MCF 10A (cell line): ENCODE data around the gene RBFOX2. TPM values are rescaled to one million over a fixed set of nuclear protein-coding genes. Genes with fewer than 3 reads are reported as not detected.

Experiments used
- BruUV-seq: library from RNA; stranded (reverse); fragments of 400-500 nt; replicated peaks from 2 replicates; lab custom pipeline; 2021; lab: Mats Ljungman, UMichigan
- CTCF ChIA-PET: fragments of 300-600 bp; sonication (Branson Sonifier 250); formaldehyde crosslinking; extraction: SDS; loops from one replicate; lab custom pipeline; 2021; ENCODE audit warnings: antibody characterized with exemption, inconsistent platforms; lab: Yijun Ruan, JAX
- POLR2A ChIA-PET: fragments of 300-600, 350-650 bp; sonication (Branson Sonifier 250); formaldehyde crosslinking; extraction: SDS; loops from one replicate; lab custom pipeline; 2020; ENCODE audit warnings: antibody characterized with exemption, inconsistent platforms; lab: Yijun Ruan, JAX
- DNase-seq: peaks from one replicate; pipeline ENCODE4 v3.0.0-alpha.2; 2018; ENCODE audit not compliant: unreplicated experiment
- H3K27ac Mint-ChIP-seq: one replicate; pipeline ENCODE4 v1.8.0; 2022; ENCODE audit warnings: mild to moderate bottlenecking, low read depth, mixed read lengths; ENCODE audit not compliant: unreplicated experiment
- H3K27me3 Mint-ChIP-seq: one replicate; pipeline ENCODE4 v1.8.0; 2022; ENCODE audit warnings: mixed read lengths; ENCODE audit not compliant: insufficient read depth, unreplicated experiment
- H3K36me3 Mint-ChIP-seq: one replicate; pipeline ENCODE4 v1.8.0; 2022; ENCODE audit warnings: mild to moderate bottlenecking, moderate library complexity, mixed read lengths; ENCODE audit not compliant: insufficient read depth, unreplicated experiment
- H3K4me1 Mint-ChIP-seq: one replicate; pipeline ENCODE4 v1.8.0; 2022; ENCODE audit warnings: mixed read lengths; ENCODE audit not compliant: insufficient read depth, unreplicated experiment
- H3K4me3 Mint-ChIP-seq: one replicate; pipeline ENCODE4 v1.8.0; 2022; ENCODE audit warnings: mild to moderate bottlenecking, moderate library complexity, mixed read lengths; ENCODE audit not compliant: unreplicated experiment
- H3K9me3 Mint-ChIP-seq: one replicate; pipeline ENCODE4 v1.8.0; 2022; ENCODE audit warnings: mixed read lengths; ENCODE audit not compliant: unreplicated experiment
- intact Hi-C: fragments of 100-400 bp; cut with micrococcal nuclease; formaldehyde crosslinking; loops from 2 replicates; pipeline ENCODE4 v1.14.1; 2022
- total RNA-seq: library from RNA; stranded (reverse); gene quantifications from 2 replicates; pipeline ENCODE4 v1.2.3, GENCODE V29; 2022
- TF ChIP-seq, protein P1 (sequence below): fragments of 200-600 bp; IDR thresholded peaks from one replicate; pipeline ENCODE4 v1.8.0; 2022; ENCODE audit warnings: antibody characterized with exemption, mild to moderate bottlenecking; ENCODE audit not compliant: unreplicated experiment

The RBFOX2 gene
- total RNA-seq, 1 experiment from 2014 or later = 89.4 TPM

DNA sequence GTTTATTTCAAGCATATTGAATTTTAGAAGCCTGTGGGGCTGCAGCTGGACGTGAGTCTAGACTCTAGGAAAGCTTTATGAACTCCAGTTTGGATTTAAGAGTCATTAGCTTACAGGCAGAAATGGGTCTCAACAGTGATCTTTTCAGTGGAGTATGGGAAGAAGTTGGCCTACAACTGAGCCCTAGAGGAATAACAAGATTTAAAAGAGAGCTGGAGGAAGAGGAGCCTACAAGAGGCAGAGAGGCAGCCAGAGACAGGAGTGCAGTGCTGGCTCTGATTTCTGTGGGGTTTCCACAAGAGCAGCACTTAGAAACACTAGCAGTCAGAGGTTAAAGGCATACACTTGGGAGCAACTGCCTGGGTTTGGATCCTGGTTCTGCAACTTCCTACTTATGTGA, 293.1 kb downstream of the RBFOX2 start:
- CTCF ChIA-PET = interaction anchor here (0.6 to 0.7 kb wide), 3 partner anchors 87 to 305 kb away, joined by 3 read pairs; partner anchors contain the start of gene APOL6
- Mint-ChIP-seq H3K27me3 (peaks cover 7% of the 10 kb centered on the region), H3K36me3 (peaks cover 39% of the 10 kb centered on the region), H3K27ac (no peak overlapping the region), H3K4me3 (no peak overlapping the region), H3K4me1 (no peaks in the 10 kb centered on the region), H3K9me3 (no peaks in the 10 kb centered on the region)
- POLR2A ChIA-PET = no interaction called here
- no peak for DNase-seq
- intact Hi-C loops = no loop called here
- TF ChIP-seq, protein P1, sequence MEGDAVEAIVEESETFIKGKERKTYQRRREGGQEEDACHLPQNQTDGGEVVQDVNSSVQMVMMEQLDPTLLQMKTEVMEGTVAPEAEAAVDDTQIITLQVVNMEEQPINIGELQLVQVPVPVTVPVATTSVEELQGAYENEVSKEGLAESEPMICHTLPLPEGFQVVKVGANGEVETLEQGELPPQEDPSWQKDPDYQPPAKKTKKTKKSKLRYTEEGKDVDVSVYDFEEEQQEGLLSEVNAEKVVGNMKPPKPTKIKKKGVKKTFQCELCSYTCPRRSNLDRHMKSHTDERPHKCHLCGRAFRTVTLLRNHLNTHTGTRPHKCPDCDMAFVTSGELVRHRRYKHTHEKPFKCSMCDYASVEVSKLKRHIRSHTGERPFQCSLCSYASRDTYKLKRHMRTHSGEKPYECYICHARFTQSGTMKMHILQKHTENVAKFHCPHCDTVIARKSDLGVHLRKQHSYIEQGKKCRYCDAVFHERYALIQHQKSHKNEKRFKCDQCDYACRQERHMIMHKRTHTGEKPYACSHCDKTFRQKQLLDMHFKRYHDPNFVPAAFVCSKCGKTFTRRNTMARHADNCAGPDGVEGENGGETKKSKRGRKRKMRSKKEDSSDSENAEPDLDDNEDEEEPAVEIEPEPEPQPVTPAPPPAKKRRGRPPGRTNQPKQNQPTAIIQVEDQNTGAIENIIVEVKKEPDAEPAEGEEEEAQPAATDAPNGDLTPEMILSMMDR = no peak
- no TSS peak for BruUV-seq

GRCh38 chr22:35734517-35734827, 294.2 kb downstream of the RBFOX2 start:
- no peaks in the 10 kb centered on the region for H3K9me3 Mint-ChIP-seq
- no peak overlapping the region for H3K27ac Mint-ChIP-seq
- H3K4me3 Mint-ChIP-seq = no peak overlapping the region
- DNase-seq = no peak
- ChIA-PET POLR2A (no interaction called here), CTCF (interaction anchor here (0.6 kb wide), 1 partner anchor 203 kb away, joined by 3 read pairs; no protein-coding TSS in a partner anchor)
- peaks cover 7% of the 10 kb centered on the region for H3K27me3 Mint-ChIP-seq
- intact Hi-C loops = no loop called here
- peaks cover 37% of the 10 kb centered on the region for H3K36me3 Mint-ChIP-seq
- H3K4me1 Mint-ChIP-seq = no peaks in the 10 kb centered on the region
- TF ChIP-seq, protein P1 = no peak
- BruUV-seq = no TSS peak

DNA sequence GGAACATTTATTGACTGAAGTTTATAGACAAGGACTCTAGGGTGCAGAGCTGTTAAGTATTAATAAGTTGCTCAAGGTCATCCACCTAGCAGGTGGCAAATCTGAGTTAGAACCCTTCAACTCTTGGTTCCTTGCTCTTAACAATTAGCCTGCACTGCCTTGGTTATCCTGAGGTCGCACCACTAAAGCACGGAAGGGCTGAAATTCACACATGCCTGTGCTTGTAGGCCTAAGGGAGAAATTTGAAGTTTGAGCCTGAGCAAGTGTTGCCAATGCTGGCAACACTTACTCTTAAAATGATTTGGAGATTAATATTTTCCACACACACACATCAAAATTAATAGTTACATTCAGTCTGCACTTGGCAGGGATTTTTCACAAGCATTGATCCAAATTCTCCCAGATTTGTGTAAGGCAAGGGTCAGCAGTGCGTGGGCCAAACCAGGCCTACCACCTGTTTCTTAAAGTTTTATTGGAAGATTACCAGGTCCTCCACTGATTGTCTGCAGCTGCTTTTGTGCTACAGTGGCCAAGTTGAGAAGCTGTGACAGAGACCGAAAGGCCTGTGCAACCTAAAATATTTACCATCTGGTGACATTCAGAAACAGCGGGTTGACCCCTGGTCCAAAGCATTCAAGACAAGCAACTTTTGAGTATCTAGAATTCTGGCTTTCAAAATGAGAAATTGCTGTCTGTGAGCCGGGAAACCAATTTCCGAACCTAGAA, 294.7 kb downstream of the RBFOX2 start:
- ChIA-PET CTCF (interaction anchor here (0.6 kb wide), 1 partner anchor 204 kb away, joined by 3 read pairs; no protein-coding TSS in a partner anchor), POLR2A (no interaction called here)
- H3K27ac Mint-ChIP-seq = no peak overlapping the region
- intact Hi-C loops = no loop called here
- no peaks in the 10 kb centered on the region for H3K9me3 Mint-ChIP-seq
- no peaks in the 10 kb centered on the region for H3K4me1 Mint-ChIP-seq
- H3K4me3 Mint-ChIP-seq = no peak overlapping the region
- peaks cover 34% of the 10 kb centered on the region for H3K36me3 Mint-ChIP-seq
- H3K27me3 Mint-ChIP-seq = peaks cover 7% of the 10 kb centered on the region
- TF ChIP-seq, protein P1 = no peak
- no peak for DNase-seq
- no TSS peak for BruUV-seq

DNA sequence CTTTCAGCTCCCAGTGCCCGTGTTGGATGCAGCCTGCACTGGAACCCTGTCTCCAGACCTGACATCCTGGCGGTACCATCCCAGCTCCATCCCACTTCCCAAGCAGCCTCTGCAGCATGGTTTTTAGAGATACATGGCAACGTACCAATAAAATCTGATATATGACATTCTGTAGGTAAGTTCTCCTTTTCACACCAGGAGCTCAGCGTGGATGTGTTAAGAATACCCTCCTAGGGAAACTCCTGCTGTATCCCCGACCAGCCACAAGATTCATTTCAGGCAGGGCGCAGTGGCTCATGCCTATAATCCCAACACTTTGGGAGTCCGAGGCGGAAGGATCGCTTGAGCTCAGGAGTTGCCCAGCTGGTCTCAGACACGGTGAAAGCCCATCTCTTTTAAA, 295.6 kb downstream of the RBFOX2 start:
- TF ChIP-seq, protein P1 = no peak
- ChIA-PET CTCF (no interaction called here), POLR2A (no interaction called here)
- peaks cover 25% of the 10 kb centered on the region for H3K36me3 Mint-ChIP-seq
- no peaks in the 10 kb centered on the region for H3K9me3 Mint-ChIP-seq
- BruUV-seq = no TSS peak
- DNase-seq = no peak
- H3K27me3 Mint-ChIP-seq = peaks cover 7% of the 10 kb centered on the region
- H3K27ac Mint-ChIP-seq = no peak overlapping the region
- intact Hi-C loops = no loop called here
- H3K4me3 Mint-ChIP-seq = no peak overlapping the region
- H3K4me1 Mint-ChIP-seq = no peaks in the 10 kb centered on the region
